ENCODE measurements around the gene BMX. TPM values are rescaled to one million over a fixed set of nuclear protein-coding genes. Genes with fewer than 3 reads are reported as not detected.
A peak's percentile ranks its signal among the peaks of the same experiment; 100 is the strongest.

The BMX gene
- total RNA-seq, 1 donor from 2014 or later = 3.0 TPM

DNA sequence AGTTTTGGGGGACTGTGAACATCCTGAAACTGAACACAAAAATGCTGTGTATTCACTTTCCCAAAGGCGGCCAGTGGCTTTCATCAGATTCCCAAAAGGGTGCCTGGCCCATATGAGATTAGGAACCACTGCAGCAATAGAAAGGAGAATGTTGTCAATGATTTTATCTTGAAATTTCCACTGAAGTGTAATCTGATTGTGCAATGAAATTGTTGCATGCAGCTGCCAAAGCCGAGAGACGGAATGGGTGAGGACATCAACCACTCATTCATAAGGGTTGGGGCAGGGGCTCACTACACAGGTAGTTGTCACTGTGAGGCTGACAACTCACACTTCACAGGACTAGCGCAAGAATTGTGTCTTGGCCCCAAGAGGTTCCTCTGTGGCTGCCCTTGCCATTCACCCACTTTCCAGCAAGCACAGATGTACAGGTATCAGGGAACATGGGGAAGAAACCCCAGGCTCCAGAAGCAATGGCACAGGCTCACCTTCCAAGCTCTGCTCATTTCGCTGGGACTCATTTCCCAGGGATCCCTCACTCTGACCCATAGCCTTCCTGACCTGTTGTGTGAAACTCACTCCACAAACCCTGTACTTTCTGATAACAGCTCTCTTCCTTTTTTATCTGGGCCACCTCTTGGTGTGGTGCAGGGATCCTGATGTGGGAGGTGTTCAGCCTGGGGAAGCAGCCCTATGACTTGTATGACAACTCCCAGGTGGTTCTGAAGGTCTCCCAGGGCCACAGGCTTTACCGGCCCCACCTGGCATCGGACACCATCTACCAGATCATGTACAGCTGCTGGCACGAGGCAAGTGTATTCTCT, 48.8 kb downstream of the BMX start:
- intact Hi-C loops (cut with DNase I) = no loop called here
- Histone ChIP-seq H3K4me1 (no peaks in the 10 kb centered on the region), H3K9me3 (no peaks in the 10 kb centered on the region), H3K27ac (no peak overlapping the region), H3K4me3 (no peak overlapping the region), H3K36me3 (no peaks in the 10 kb centered on the region), H3K27me3 (ENCODE audit: low read depth) (no peaks in the 10 kb centered on the region)
- DNase-seq = no peak
- TF ChIP-seq, protein P1, sequence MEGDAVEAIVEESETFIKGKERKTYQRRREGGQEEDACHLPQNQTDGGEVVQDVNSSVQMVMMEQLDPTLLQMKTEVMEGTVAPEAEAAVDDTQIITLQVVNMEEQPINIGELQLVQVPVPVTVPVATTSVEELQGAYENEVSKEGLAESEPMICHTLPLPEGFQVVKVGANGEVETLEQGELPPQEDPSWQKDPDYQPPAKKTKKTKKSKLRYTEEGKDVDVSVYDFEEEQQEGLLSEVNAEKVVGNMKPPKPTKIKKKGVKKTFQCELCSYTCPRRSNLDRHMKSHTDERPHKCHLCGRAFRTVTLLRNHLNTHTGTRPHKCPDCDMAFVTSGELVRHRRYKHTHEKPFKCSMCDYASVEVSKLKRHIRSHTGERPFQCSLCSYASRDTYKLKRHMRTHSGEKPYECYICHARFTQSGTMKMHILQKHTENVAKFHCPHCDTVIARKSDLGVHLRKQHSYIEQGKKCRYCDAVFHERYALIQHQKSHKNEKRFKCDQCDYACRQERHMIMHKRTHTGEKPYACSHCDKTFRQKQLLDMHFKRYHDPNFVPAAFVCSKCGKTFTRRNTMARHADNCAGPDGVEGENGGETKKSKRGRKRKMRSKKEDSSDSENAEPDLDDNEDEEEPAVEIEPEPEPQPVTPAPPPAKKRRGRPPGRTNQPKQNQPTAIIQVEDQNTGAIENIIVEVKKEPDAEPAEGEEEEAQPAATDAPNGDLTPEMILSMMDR (IDR thresholded peaks at IDR 0.05) = no peak
- peak; percentile 48 to 59 for ATAC-seq

- H3K4me3 ChIP-seq = no peak overlapping the region
- ATAC-seq (no peak), DNase-seq (no peak)
- no peaks in the 10 kb centered on the region for H3K36me3 ChIP-seq
- no peaks in the 10 kb centered on the region for H3K9me3 ChIP-seq
- no peak overlapping the region for H3K27ac ChIP-seq
- TF ChIP-seq, protein P1 (IDR thresholded peaks at IDR 0.05) = no peak
- H3K4me1 ChIP-seq = no peaks in the 10 kb centered on the region
- H3K27me3 ChIP-seq (ENCODE audit: low read depth) = no peaks in the 10 kb centered on the region
- intact Hi-C loops (cut with DNase I) = no loop called here
These were observed 58.6 kb downstream of the BMX start for GRCh38 chrX:15559227-15559626.

- intact Hi-C loops (cut with DNase I) = loop anchor here (10.0 kb wide), 1 partner anchor 66 kb away; the partner anchor contains the start of gene PIR
- H3K4me1 ChIP-seq = no peaks in the 10 kb centered on the region
- ATAC-seq (no peak), DNase-seq (no peak)
- H3K36me3 ChIP-seq = no peaks in the 10 kb centered on the region
- no peak overlapping the region for H3K4me3 ChIP-seq
- TF ChIP-seq, protein P1 (IDR thresholded peaks at IDR 0.05) = no peak
- H3K27me3 ChIP-seq (ENCODE audit: low read depth) = no peaks in the 10 kb centered on the region
- H3K9me3 ChIP-seq = no peaks in the 10 kb centered on the region
- H3K27ac ChIP-seq = no peak overlapping the region
These were observed 60.3 kb downstream of the BMX start for GRCh38 chrX:15560924-15561323.

GRCh38 chrX:15563056-15563455, 62.4 kb downstream of the BMX start:
- no peaks in the 10 kb centered on the region for H3K27me3 ChIP-seq (ENCODE audit: low read depth)
- H3K4me3 ChIP-seq = no peak overlapping the region
- H3K4me1 ChIP-seq = no peaks in the 10 kb centered on the region
- DNase-seq (no peak), ATAC-seq (no peak)
- TF ChIP-seq, protein P1 (IDR thresholded peaks at IDR 0.05) = no peak
- no peak overlapping the region for H3K27ac ChIP-seq
- H3K36me3 ChIP-seq = no peaks in the 10 kb centered on the region
- intact Hi-C loops (cut with DNase I) = loop anchor here (10.0 kb wide), 1 partner anchor 68 kb away; the partner anchor contains the start of gene PIR
- no peaks in the 10 kb centered on the region for H3K9me3 ChIP-seq

- Histone ChIP-seq H3K9me3 (no peaks in the 10 kb centered on the region), H3K36me3 (no peaks in the 10 kb centered on the region), H3K4me3 (no peak overlapping the region), H3K27me3 (ENCODE audit: low read depth) (no peaks in the 10 kb centered on the region), H3K27ac (no peak overlapping the region), H3K4me1 (no peaks in the 10 kb centered on the region)
- intact Hi-C loops (cut with DNase I) = loop anchor here (10.0 kb wide), 1 partner anchor 70 kb away; the partner anchor contains the start of gene PIR
- TF ChIP-seq, protein P1 (IDR thresholded peaks at IDR 0.05) = peak; percentile 56
- ATAC-seq = peak; percentile 91
- DNase-seq = peak; percentile 73
These were observed 64.5 kb downstream of the BMX start for GRCh38 chrX:15564981-15565579.
